Measurements from ENCODE around the gene TNFSF11. TPM values are rescaled to one million over a fixed set of nuclear protein-coding genes. Genes with fewer than 3 reads are reported as not detected.

The TNFSF11 gene, protein sequence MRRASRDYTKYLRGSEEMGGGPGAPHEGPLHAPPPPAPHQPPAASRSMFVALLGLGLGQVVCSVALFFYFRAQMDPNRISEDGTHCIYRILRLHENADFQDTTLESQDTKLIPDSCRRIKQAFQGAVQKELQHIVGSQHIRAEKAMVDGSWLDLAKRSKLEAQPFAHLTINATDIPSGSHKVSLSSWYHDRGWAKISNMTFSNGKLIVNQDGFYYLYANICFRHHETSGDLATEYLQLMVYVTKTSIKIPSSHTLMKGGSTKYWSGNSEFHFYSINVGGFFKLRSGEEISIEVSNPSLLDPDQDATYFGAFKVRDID
- total RNA-seq, result not detected in 2 replicates
- polyA plus RNA-seq, result not detected in 2 replicates
- not detected in 2 replicates for polyA plus RNA-seq (2012)
- not detected in 2 replicates for polyA minus RNA-seq (ENCODE audit: low replicate concordance)

DNA sequence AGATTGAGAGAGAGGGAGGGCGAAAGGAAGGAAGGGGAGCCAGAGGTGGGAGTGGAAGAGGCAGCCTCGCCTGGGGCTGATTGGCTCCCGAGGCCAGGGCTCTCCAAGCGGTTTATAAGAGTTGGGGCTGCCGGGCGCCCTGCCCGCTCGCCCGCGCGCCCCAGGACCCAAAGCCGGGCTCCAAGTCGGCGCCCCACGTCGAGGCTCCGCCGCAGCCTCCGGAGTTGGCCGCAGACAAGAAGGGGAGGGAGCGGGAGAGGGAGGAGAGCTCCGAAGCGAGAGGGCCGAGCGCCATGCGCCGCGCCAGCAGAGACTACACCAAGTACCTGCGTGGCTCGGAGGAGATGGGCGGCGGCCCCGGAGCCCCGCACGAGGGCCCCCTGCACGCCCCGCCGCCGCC, at the start of gene TNFSF11:
Gene TNFSF11 (plus strand): TSS at position 142 of the 400 bp plus-strand sequence. CDS start 152 bp downstream, at position 294.
- no peaks in the 10 kb centered on the region for H3K79me2 ChIP-seq (ENCODE audit: control insufficient read depth, insufficient read depth, low read length)
- H3K4me3 ChIP-seq (replicated peaks in 1 of 4; ENCODE audit: control extremely low read depth in 1 of 4, insufficient read depth in 1 of 4, low read depth in 3 of 4, low read length in 4 of 4), result peak within 1 kb of the TSS in 1 of 4 experiments; percentile 67
- no peak within 1 kb of the TSS for H3K9ac ChIP-seq (ENCODE audit: insufficient read depth, low read length)
- H2AFZ ChIP-seq (ENCODE audit: low read length), result no peak within 1 kb of the TSS
- H3K27ac ChIP-seq (ENCODE audit: insufficient read depth, low read length), result no peak within 1 kb of the TSS
- H3K4me1 ChIP-seq (ENCODE audit: control insufficient read depth, extremely low read depth, insufficient read depth, low read length), result no peaks in the 10 kb centered on the region
- no peaks in the 10 kb centered on the region for H3K9me3 ChIP-seq (ENCODE audit: control insufficient read depth, insufficient read depth, low read depth, low read length)
- peaks cover 31% of the 10 kb centered on the region for H3K27me3 ChIP-seq (ENCODE audit: control insufficient read depth, insufficient read depth, low read length)
- no peak within 1 kb of the TSS for H3K4me2 ChIP-seq (ENCODE audit: extremely low read depth, insufficient read depth, low read length)
- DNase-seq (ENCODE audit: low read depth in 2 of 2), result no peak
- no peaks in the 10 kb centered on the region for H3K36me3 ChIP-seq (ENCODE audit: control insufficient read depth, insufficient read depth, low read length)
- no peak for TF ChIP-seq EZH2 (IDR thresholded peaks at IDR 0.05; ENCODE audit: low read length, missing control alignments)
- TF ChIP-seq, protein P1, sequence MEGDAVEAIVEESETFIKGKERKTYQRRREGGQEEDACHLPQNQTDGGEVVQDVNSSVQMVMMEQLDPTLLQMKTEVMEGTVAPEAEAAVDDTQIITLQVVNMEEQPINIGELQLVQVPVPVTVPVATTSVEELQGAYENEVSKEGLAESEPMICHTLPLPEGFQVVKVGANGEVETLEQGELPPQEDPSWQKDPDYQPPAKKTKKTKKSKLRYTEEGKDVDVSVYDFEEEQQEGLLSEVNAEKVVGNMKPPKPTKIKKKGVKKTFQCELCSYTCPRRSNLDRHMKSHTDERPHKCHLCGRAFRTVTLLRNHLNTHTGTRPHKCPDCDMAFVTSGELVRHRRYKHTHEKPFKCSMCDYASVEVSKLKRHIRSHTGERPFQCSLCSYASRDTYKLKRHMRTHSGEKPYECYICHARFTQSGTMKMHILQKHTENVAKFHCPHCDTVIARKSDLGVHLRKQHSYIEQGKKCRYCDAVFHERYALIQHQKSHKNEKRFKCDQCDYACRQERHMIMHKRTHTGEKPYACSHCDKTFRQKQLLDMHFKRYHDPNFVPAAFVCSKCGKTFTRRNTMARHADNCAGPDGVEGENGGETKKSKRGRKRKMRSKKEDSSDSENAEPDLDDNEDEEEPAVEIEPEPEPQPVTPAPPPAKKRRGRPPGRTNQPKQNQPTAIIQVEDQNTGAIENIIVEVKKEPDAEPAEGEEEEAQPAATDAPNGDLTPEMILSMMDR (conservative IDR thresholded peaks at IDR 0.05 in 1 of 2, IDR thresholded peaks at IDR 0.05 in 1 of 2; ENCODE audit: low read depth in 1 of 2, low read length in 2 of 2), result no peak
- no peaks in the 10 kb centered on the region for H4K20me1 ChIP-seq (ENCODE audit: control insufficient read depth, extremely low read depth, insufficient read depth, low read length)

DNA sequence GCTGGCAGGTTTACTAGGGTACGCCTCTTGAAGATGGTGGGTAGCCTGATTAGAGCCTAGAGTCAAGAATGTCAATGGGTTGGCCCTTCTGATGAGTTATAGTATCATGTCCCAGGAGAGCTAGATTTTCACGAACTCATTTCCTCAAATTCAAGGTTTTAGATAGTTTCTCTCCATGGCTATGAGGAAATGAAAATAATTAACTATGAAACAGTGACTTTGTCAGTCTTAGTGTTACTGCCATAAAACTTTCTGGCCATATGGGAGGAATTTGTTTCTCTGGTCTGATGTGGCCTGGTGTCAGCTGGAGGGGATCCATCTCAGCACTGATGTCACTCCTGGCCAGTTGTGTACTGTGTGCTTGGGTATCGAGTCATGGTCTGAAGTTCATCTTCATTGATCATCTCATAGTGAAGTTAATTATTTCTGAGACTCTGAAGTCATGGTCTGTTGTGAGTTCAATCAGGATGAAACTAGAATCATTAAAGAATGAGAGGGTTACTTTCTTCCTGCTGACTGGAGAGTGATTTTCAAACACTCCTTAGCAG, 49.4 kb upstream of the TNFSF11 start:
- no peaks in the 10 kb centered on the region for H3K9me3 ChIP-seq (ENCODE audit: control insufficient read depth, insufficient read depth, low read depth, low read length)
- no peaks in the 10 kb centered on the region for H4K20me1 ChIP-seq (ENCODE audit: control insufficient read depth, extremely low read depth, insufficient read depth, low read length)
- H3K27me3 ChIP-seq (ENCODE audit: control insufficient read depth, insufficient read depth, low read length), result no peaks in the 10 kb centered on the region
- no peaks in the 10 kb centered on the region for H3K36me3 ChIP-seq (ENCODE audit: control insufficient read depth, insufficient read depth, low read length)
- TF ChIP-seq, protein P1 (conservative IDR thresholded peaks at IDR 0.05 in 1 of 2, IDR thresholded peaks at IDR 0.05 in 1 of 2; ENCODE audit: low read depth in 1 of 2, low read length in 2 of 2), result no peak
- TF ChIP-seq EZH2 (IDR thresholded peaks at IDR 0.05; ENCODE audit: low read length, missing control alignments), result no peak
- no peak overlapping the region for H3K4me2 ChIP-seq (ENCODE audit: extremely low read depth, insufficient read depth, low read length)
- H2AFZ ChIP-seq (ENCODE audit: low read length), result no peak overlapping the region
- no peak overlapping the region for H3K27ac ChIP-seq (ENCODE audit: insufficient read depth, low read length)
- H3K4me3 ChIP-seq (replicated peaks in 1 of 4; ENCODE audit: control extremely low read depth in 1 of 4, insufficient read depth in 1 of 4, low read depth in 3 of 4, low read length in 4 of 4), result no peak overlapping the region
- H3K79me2 ChIP-seq (ENCODE audit: control insufficient read depth, insufficient read depth, low read length), result no peaks in the 10 kb centered on the region
- no peaks in the 10 kb centered on the region for H3K4me1 ChIP-seq (ENCODE audit: control insufficient read depth, extremely low read depth, insufficient read depth, low read length)
- DNase-seq (ENCODE audit: low read depth in 2 of 2), result peak in 1 of 2 donors; percentile 17
- no peak overlapping the region for H3K9ac ChIP-seq (ENCODE audit: insufficient read depth, low read length)

DNA sequence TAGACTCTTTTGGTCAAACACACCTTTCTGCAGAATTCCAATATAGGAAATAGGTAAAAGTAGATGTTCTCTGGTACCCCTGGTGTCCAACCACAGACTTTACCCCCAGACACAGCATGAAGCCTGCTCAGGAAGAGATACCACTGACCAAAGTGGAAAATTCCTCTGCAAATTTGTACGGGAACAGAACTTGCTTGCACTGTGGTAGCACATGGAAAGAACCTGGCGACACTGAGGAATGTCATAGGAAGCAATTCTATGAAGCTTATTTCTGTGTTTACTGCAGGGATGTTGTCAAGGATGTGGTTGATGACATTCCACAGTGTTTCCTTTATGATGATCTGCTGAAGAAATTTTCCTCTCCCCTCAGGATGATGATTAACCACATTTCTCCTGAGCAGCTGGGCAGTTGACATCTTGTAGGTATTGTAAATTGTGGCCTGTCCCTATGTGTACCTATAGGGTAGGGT, 48.9 kb upstream of the TNFSF11 start:
- Histone ChIP-seq H3K4me2 (ENCODE audit: extremely low read depth, insufficient read depth, low read length) (no peak overlapping the region), H3K27ac (ENCODE audit: insufficient read depth, low read length) (no peak overlapping the region), H3K36me3 (ENCODE audit: control insufficient read depth, insufficient read depth, low read length) (no peaks in the 10 kb centered on the region), H3K9me3 (ENCODE audit: control insufficient read depth, insufficient read depth, low read depth, low read length) (no peaks in the 10 kb centered on the region), H3K9ac (ENCODE audit: insufficient read depth, low read length) (no peak overlapping the region), H3K4me1 (ENCODE audit: control insufficient read depth, extremely low read depth, insufficient read depth, low read length) (no peaks in the 10 kb centered on the region), H3K4me3 (replicated peaks in 1 of 4; ENCODE audit: control extremely low read depth in 1 of 4, insufficient read depth in 1 of 4, low read depth in 3 of 4, low read length in 4 of 4) (no peak overlapping the region), H2AFZ (ENCODE audit: low read length) (no peak overlapping the region), H4K20me1 (ENCODE audit: control insufficient read depth, extremely low read depth, insufficient read depth, low read length) (no peaks in the 10 kb centered on the region), H3K27me3 (ENCODE audit: control insufficient read depth, insufficient read depth, low read length) (no peaks in the 10 kb centered on the region), H3K79me2 (ENCODE audit: control insufficient read depth, insufficient read depth, low read length) (no peaks in the 10 kb centered on the region)
- DNase-seq (ENCODE audit: low read depth in 2 of 2), result peak; percentile 39 to 42
- no peak for TF ChIP-seq EZH2 (IDR thresholded peaks at IDR 0.05; ENCODE audit: low read length, missing control alignments)
- TF ChIP-seq, protein P1 (conservative IDR thresholded peaks at IDR 0.05 in 1 of 2, IDR thresholded peaks at IDR 0.05 in 1 of 2; ENCODE audit: low read depth in 1 of 2, low read length in 2 of 2), result no peak
